ENCODE data around the gene TSC22D1. TPM values are rescaled to one million over a fixed set of nuclear protein-coding genes. Genes with fewer than 3 reads are reported as not detected.

TSC22D1 gene
- total and polyA plus RNA-seq, 12 donors, result 28.5 to 113 (median 59.8) TPM

DNA sequence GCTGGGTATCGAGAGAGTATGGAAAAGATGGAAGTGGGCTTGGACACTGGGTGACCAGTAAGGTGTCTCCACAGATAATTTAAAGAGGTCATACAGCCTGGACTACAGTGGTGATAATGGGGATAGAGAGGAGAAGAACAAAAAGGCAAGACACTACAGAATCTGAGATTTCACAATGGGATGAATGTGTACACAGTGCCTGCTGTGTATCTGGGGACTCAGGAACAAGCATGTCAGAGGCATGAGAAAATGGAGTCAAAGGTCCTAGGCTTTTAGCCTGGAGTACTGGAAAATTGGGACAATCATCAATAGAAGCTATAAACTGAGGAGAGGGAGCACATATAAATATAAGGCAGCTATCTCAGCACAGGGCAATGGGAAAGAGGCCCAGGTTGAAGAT is 69.4 kb downstream of the TSC22D1 start:
- no peak for TF ChIP-seq POLR2A (IDR thresholded peaks at IDR 0.05)
- TF ChIP-seq, protein P1, sequence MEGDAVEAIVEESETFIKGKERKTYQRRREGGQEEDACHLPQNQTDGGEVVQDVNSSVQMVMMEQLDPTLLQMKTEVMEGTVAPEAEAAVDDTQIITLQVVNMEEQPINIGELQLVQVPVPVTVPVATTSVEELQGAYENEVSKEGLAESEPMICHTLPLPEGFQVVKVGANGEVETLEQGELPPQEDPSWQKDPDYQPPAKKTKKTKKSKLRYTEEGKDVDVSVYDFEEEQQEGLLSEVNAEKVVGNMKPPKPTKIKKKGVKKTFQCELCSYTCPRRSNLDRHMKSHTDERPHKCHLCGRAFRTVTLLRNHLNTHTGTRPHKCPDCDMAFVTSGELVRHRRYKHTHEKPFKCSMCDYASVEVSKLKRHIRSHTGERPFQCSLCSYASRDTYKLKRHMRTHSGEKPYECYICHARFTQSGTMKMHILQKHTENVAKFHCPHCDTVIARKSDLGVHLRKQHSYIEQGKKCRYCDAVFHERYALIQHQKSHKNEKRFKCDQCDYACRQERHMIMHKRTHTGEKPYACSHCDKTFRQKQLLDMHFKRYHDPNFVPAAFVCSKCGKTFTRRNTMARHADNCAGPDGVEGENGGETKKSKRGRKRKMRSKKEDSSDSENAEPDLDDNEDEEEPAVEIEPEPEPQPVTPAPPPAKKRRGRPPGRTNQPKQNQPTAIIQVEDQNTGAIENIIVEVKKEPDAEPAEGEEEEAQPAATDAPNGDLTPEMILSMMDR (IDR thresholded peaks at IDR 0.05), result no peak
- Histone ChIP-seq H3K36me3 (replicated peaks in 1 of 2) (no peaks in the 10 kb centered on the region), H3K4me1 (replicated peaks in 1 of 2) (no peaks in the 10 kb centered on the region), H3K9me3 (replicated peaks in 1 of 3) (no peaks in the 10 kb centered on the region), H3K27ac (no peak overlapping the region), H3K27me3 (no peaks in the 10 kb centered on the region), H3K4me3 (no peak overlapping the region)
- 95 to 100% (median 99%) methylated on average over 1 of the region's 1 CpG for WGBS, 4 donors
- intact Hi-C loops (cut with DNase I), result loop anchor here in 1 of 2 donors (10.0 kb wide), 1 partner anchor 58 kb away; no protein-coding TSS in a partner anchor
- DNase-seq, result no peak

DNA sequence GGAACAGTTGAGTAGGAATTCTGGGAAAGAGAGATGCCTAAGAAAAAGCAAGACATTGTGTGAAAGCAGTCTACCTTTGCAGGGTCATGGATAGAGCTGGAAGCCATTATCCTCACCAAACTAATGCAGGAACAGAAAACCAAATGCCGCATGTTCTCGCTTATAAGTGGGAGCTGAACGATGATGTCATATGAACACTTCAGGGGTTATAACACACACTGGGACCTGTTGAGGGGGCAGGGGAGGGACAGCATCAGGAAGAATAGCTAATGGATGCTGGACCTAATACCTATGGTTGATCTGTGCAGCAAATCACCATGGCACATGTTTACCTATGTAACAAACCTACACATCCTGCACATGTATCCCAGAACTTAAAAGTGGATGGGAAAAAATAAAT is 69.9 kb downstream of the TSC22D1 start:
- WGBS, 4 donors, result 97 to 100% (median 100%) methylated on average over 3 of the region's 3 CpGs
- intact Hi-C loops (cut with DNase I), result loop anchor here in 1 of 2 donors (10.0 kb wide), 1 partner anchor 59 kb away; no protein-coding TSS in a partner anchor
- TF ChIP-seq POLR2A (IDR thresholded peaks at IDR 0.05), result no peak
- TF ChIP-seq, protein P1 (IDR thresholded peaks at IDR 0.05), result no peak
- no peak overlapping the region for H3K4me3 ChIP-seq
- DNase-seq, result no peak
- H3K27me3 ChIP-seq, result no peaks in the 10 kb centered on the region
- H3K27ac ChIP-seq, result no peak overlapping the region
- H3K4me1 ChIP-seq (replicated peaks in 1 of 2), result no peaks in the 10 kb centered on the region
- H3K36me3 ChIP-seq (replicated peaks in 1 of 2), result no peaks in the 10 kb centered on the region
- no peaks in the 10 kb centered on the region for H3K9me3 ChIP-seq (replicated peaks in 1 of 3)

DNA sequence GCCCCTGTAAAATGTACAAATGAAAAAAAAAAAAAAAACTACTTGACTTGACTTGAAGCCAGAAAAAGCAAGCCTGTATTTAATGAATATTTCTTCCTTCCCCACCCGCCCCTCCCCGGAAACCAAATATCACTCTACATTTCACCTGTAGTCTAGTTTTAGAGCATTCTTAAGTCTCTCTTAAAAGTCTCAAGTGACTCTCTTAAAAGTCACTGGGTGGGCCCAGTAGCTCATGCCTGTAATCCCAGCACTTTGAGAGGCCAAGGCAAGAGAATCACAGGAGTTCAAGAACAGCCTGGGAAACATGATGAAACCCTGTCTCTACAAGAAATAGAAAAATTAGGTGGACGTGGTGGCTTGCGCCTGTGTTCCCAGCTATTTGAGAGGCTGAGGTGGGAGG is 72.0 kb downstream of the TSC22D1 start:
- intact Hi-C loops (cut with DNase I), result loop anchor here in 1 of 2 donors (10.0 kb wide), 1 partner anchor 61 kb away; no protein-coding TSS in a partner anchor
- Histone ChIP-seq H3K9me3 (replicated peaks in 1 of 3) (no peaks in the 10 kb centered on the region), H3K4me1 (replicated peaks in 1 of 2) (peaks cover 0 to 2% of the 10 kb centered on the region in 2 donors), H3K4me3 (no peak overlapping the region), H3K27me3 (no peaks in the 10 kb centered on the region), H3K27ac (no peak overlapping the region), H3K36me3 (replicated peaks in 1 of 2) (no peaks in the 10 kb centered on the region)
- 92 to 97% (median 96%) methylated on average over 4 of the region's 4 CpGs for WGBS, 4 donors
- DNase-seq, result no peak
- TF ChIP-seq POLR2A (IDR thresholded peaks at IDR 0.05), result no peak
- TF ChIP-seq, protein P1 (IDR thresholded peaks at IDR 0.05), result no peak

DNA sequence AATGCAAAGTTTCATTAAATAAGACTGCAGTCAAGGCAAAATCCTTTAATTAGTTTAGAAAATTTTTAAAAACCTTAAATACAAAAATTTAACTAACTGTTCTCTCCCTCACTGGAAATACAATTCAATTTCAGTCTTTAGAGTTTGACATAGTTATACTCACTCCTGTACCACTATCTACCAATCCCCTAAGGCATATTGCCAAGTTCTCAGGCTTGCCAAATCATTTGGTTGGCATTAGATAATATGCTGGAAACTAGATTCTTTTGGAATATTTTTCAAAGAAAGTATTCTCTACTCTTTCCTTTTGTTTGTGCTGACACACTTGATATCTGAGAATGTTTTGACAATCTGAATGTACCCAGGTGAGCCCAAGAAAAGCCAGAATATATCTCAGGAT is 77.2 kb downstream of the TSC22D1 start:
- peak in 5 of 7 donors; percentile 30 to 52 (median 36) for DNase-seq
- Histone ChIP-seq H3K27me3 (no peaks in the 10 kb centered on the region), H3K27ac (no peak overlapping the region), H3K36me3 (replicated peaks in 1 of 2) (no peaks in the 10 kb centered on the region), H3K9me3 (replicated peaks in 1 of 3) (no peaks in the 10 kb centered on the region), H3K4me3 (no peak overlapping the region), H3K4me1 (replicated peaks in 1 of 2) (peaks cover 0 to 5% of the 10 kb centered on the region in 2 donors)
- intact Hi-C loops (cut with DNase I), result no loop called here
- no peak for TF ChIP-seq POLR2A (IDR thresholded peaks at IDR 0.05)

DNA sequence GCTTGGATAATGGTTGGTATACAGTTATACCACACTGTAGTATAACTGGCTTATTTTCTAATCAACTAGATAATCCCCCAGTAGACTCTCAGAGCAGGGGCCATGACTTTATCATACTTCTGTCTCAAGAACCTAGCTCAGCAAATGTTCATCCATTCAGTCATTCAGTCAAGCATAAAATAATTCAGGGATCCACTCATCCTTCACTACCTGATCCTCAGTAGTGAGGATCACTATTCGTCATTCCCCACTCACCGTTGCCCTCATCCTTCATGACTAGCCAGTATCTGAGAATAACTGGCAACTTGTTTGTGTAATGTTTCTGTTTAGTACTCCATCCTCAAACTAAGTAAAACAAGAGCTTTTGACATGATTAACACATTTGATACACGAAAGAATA is 77.6 kb downstream of the TSC22D1 start:
- TF ChIP-seq POLR2A (IDR thresholded peaks at IDR 0.05), result no peak
- TF ChIP-seq, protein P1 (IDR thresholded peaks at IDR 0.05), result no peak
- WGBS, 4 donors, result 88 to 95% (median 91%) methylated on average over 3 of the region's 3 CpGs

More for the DNA sequence above, 77.6 kb downstream of the TSC22D1 start:
- no peaks in the 10 kb centered on the region for H3K27me3 ChIP-seq
- H3K27ac ChIP-seq, result no peak overlapping the region
- no peak for DNase-seq
- H3K4me1 ChIP-seq (replicated peaks in 1 of 2), result peaks cover 0 to 5% of the 10 kb centered on the region in 2 donors
- intact Hi-C loops (cut with DNase I), result no loop called here
- H3K9me3 ChIP-seq (replicated peaks in 1 of 3), result no peaks in the 10 kb centered on the region
- no peak overlapping the region for H3K4me3 ChIP-seq
- H3K36me3 ChIP-seq (replicated peaks in 1 of 2), result no peaks in the 10 kb centered on the region
